NK-92 (cell line): ENCODE measurements around the gene OXA1L.
"Not testable (repeated sequence)": the region's sequence is repeated elsewhere in the genome, so short reads cannot be mapped to it uniquely, and the experiment has no call there.

ENCODE experiments used
- DNase-seq: peaks from one replicate; lab custom pipeline; 2025; ENCODE audit not compliant: unreplicated experiment; lab: John Stamatoyannopoulos, UW

OXA1L gene

GRCh38 chr14:22798528-22798927 lies 32.0 kb downstream of the OXA1L start:
- no peak for DNase-seq

GRCh38 chr14:22800346-22800745 lies 33.9 kb downstream of the OXA1L start:
- DNase-seq: no peak

GRCh38 chr14:22801716-22802115 lies 35.2 kb downstream of the OXA1L start:
- DNase-seq: no peak

DNA sequence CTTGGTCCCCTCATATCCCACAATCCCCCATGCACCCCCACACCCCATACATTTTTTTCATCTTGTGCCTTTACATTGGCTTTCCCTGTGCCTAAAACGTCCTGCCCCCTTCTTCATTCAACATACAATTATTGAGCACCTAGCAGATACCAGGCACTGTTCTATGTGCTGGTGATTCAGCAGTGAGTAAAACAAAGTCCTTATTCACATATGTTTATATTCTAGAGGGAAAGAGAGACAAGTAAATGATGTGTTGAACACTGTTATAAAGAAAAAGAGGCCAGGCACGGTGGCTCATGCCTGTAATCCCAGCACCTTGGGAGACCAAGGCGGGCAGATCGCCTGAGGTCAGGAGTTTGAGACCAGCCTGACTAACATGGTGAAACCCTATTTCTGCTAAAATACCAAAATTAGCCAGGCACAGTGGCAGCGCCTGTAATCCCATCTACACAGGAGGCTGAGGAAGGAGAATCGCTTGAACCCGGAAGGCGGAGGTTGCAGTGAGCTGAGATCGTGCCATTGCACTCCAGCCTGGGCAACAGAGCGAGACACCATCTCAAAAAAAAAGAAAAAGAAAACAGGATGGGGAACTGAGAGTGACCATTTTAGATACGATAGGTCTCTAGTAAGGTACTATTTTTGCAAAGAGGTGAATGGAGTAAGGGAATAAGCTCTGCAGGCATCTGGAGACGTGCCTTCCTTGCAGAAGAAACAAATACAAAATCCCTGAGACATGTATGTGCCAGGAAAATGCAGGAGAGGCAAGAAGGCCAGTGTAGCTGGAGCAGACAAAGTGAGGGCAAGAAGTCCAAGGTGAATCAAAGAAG lies 36.6 kb downstream of the OXA1L start:
- no peak for DNase-seq

DNA sequence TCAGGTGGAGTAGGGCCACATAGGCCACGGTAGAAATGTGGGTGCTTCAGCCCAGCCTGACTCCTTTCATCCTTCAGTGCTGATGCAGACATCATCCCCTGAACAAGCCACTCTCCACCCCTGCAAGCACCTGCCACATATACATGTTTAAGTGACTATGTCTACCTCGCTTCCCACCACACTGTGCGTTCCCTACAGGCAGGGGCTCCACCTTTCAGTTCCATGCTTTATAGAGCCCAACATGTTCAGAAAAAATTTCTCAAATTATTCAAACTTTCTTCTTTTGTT lies 37.1 kb downstream of the OXA1L start:
- DNase-seq: no peak

- not testable (repeated sequence) for DNase-seq
Observed at GRCh38 chr14:22805235-22805634, 38.7 kb downstream of the OXA1L start.

GRCh38 chr14:22807432-22808087 lies 41.1 kb downstream of the OXA1L start:
- DNase-seq: no peak

- DNase-seq: no peak
Observed at GRCh38 chr14:22808388-22809209, 42.1 kb downstream of the OXA1L start.

GRCh38 chr14:22811722-22812121 lies 45.2 kb downstream of the OXA1L start:
- no peak for DNase-seq

DNA sequence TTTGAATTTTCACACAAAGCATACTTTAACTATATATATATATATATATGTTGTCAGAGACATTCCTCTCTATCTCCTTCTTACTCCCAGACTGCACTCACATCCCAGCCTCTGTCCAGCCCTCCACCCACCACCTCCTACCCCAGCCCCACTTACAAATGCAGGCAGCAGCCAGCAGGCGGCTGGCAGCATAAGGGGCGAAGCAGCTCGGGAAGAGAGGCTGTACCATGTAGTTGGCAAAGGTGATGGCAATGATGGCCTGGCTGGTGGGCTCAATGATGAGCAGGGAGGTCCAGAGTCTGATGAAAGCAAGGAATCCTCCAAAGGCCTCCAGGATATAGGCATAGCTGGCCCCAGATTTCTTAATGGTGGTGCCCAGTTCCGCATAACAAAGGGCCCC lies 46.3 kb downstream of the OXA1L start:
- no peak for DNase-seq

GRCh38 chr14:22813145-22813544 lies 46.7 kb downstream of the OXA1L start:
- DNase-seq: no peak

- no peak for DNase-seq
Observed at GRCh38 chr14:22814373-22814772, 47.9 kb downstream of the OXA1L start.

DNA sequence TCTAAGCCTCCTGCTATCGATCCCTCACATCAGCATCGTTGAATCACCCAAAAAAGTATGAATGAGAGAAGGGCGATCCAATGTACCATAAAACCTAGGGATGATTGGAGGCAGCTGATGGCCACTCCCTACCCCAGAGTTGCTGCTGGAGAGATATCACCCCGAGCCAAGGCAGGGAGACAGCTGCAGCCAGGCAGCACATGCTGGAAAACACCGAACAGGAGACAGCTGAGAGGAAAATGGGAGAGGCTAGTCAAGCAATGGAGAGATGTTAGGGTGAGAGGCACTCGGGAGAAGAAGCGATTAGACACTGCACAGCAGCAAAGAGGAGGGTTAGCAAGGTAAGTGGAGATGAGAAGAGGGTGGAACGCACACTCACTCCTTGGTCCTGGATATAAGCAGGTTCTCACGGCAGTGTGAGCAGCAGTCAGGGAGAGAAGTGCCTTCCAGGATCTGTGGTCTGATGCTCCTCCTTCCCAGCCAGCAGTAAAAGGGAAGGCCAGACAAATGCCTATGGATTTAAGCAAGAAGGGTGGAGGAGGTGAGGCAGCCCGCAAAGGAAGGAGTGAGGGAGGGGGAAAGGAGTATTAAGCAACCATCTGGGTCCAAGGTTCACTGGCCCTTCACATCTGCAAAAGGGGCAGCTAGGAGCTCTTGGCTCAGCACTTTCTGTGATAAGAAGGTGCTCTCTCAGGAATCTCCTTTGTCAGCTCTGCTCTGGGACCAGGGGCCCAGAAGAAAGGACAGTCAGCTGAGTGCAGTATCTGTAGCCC lies 48.6 kb downstream of the OXA1L start, which contains the start of gene SLC7A7:
Gene SLC7A7 (minus strand): TSS at position 495 of the 773 bp plus-strand sequence. CDS start 2,037 bp downstream, outside the sequence.
- no peak for DNase-seq

- DNase-seq: no peak
Observed at GRCh38 chr14:22819151-22819988, 52.9 kb downstream of the OXA1L start.

DNA sequence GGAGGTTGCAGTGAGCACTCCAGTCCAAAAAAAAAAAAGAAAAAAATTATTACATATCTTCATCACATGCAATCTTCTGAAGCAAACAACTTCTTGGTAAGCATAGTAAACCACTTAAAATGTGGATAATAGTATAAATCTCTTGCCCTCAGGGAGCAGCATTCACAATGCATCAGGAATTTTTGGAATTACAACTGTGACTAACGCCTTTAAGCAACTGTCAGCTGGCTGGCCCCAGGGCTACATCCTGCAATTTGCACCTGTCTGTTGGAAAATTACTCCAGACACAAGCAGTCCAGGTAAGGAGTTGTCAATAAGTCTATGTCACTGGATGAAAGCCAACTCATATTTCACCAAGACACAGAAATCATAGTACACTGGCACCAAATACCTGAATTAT lies 54.2 kb downstream of the OXA1L start:
- DNase-seq: no peak

DNA sequence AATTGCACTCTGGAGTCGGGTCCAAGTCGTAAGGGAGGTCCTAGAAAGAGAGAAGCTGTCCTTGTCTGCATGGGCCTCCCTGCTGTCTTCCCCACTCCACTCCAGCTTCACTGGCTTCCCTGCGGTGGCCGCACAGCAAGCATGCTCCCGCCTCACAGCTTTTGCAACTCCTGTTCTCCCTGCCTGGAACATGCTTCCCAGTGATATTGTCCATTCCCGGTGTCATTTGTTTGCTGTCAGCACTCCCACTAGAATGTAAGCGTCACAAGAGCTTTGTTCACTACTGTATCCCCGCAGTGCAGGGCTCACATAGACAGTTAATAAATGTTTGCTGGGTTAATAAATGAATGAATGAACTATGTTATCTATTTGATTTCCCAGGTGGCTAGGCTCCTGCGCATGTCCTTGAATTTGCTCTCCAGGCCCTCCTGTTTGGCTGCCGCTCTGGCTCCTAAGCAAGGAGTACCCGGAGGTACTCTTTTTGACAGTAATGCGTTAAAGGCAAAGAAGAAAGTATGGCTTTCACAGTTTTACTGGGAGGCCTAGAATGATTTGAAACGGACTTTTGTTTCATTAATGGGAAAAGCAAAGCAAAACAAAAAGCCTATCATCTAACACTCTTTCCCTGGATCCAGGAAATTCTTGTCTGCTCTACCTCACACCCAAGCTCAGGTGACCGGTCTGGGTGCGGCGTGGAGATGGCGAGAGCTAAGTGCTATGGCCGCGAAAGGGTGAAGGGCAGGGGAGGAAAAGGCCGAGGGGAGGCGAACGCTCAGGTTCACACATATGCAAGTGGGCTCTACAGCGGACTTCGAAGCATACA lies 54.9 kb downstream of the OXA1L start:
- DNase-seq: no peak

DNA sequence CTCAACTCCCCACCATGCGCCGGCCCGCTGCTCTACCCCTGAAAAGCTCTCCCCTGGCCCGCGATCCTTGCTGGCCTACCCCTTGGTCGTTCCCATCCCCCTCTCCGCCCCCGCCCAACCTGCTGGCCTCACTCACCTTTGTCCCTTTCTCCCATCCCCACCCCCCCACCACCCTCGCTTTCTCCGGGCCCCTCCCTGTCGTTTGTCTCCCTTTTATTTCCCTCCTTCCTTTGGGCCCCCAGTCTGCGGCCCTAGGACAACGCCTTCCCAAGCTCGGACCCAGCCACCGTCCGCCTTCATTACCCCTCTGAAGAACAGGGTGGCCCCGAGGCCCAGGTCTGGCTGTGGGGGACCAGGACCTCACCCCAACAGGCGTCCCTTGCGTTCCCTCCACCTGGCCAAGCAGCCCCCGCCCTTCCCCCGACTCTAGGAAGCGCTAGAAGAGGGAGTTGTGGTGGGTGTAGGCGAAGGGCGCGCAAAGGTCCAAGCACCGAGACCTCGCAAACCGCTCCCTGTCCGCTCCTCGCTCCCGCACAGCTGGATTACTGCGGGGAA lies 55.6 kb downstream of the OXA1L start:
- DNase-seq: no peak
